Epithelial cell of prostate (primary cell): Measurements from ENCODE around the gene KCTD3.

ENCODE experiments used
- DNase-seq: peaks from one replicate; pipeline ENCODE4 v3.0.0-alpha.2; 2011; ENCODE audit warnings: low read depth, low spot score
- H3K27ac ChIP-seq: fragments of 450-650 bp; 2 replicates; pipeline ENCODE4 v1.5.1; 2017; ENCODE audit warnings: mild to moderate bottlenecking

The KCTD3 gene

DNA sequence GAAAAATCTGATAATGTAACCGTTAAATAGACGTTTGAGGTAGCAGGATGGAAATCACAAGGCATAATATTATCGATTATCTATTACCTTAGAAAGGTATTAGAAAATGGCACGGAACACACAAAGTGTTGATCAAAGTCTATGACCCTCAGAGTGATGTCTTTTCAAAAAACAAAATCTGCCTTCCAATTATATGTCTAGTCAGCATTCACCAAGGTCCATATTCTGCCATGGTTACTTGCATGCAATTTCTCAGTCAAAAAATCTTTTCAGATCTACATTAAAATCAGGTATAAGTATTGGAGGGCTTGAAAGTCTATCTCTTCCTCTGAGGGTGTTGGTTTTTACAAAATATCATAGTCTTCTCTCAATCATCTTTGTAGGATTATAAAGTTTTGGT lies 81.9 kb downstream of the KCTD3 start:
- DNase-seq, result no peak
- H3K27ac ChIP-seq, result no peak overlapping the region

DNA sequence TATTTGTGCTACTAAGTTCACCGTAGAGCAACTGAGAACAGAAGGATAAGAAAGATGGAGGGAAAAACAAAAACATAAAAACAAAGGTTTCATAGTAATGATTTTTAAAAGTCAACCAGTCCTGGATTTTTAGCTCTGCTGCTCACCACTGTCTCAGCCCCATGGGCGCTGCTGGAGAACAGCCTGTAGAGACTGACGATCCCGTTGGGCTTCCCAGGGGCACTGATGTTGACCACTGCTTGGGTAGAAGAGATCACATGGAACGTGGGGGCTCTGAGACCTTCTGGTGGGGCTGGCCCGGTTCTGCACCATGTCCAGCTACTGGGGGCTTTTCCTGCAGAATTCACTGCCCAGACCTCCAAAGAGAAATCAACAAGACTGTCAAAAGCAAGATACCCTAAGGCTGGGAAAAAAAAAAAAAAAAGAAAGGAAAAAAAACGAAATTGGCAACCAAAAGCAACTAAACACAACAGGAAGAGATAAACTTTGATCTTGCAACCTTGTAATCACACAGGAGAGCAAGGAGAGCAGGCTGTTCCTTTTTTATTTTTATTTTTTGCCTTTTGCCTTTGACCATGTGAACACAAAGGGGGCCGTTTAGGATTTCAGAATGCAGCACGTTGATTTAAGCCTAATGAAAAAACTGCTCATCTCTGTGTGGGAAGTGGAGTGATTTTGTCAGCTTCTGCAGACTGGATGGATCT lies 83.5 kb downstream of the KCTD3 start:
- H3K27ac ChIP-seq, result no peak overlapping the region
- no peak for DNase-seq

DNA sequence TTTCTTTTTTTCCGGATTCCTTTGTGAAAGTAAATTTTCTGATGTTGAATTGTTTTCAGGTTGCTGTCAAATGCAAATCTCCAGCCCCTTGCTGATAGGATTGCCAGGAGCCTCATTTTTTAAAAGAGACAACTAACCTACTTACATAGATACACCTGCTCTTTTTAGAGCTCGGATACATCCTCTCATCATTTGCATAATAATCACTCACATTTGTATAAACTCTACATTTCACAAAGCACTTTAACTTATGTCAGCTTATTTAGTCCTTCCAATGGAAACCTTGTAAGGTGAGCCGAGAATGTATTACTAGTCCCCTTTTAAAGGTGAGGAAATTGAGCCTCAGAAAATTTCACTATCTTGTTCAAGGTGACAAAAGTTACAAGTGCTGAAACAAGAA lies 84.8 kb downstream of the KCTD3 start:
- no peak overlapping the region for H3K27ac ChIP-seq

DNA sequence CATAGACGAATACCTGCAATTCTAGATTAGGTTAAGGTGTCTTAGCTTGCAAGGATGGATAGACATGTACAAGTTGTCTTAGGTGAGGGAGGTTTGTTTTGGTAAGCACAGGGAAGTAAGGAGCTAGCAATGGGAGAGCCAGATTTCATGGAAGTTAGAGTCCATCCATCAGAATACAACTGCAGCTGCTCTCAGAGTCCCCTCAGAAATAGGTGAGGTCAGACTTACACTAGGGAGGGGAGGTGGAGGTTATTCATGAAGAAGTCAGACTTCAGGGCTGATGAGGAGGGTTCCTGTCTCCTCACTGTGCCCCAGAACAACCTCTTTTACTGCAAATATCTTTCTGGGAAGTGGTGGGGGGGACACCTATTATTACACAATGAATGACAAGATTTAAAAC lies 85.3 kb downstream of the KCTD3 start:
- no peak overlapping the region for H3K27ac ChIP-seq
- DNase-seq, result no peak

More for the DNA sequence above, 84.8 kb downstream of the KCTD3 start:
- no peak for DNase-seq

DNA sequence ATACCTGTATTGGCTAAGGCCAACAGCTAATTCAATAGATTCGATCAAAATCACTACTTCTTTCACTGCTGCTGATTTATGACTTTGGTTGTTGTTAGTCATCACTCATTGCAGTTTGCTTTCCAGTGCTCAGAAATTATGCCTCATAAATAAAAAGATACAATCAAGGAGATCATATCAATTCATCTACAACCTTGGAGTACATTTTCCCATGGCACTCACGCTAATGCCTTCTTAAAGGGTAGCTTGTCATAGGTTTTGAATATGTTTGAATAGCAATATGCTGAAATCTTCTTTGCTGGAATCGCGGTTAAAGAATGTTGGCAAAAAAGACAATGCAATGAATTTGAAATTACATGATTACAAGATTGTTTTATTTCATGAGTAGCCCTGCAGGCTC lies 89.9 kb downstream of the KCTD3 start:
- DNase-seq, result no peak
- H3K27ac ChIP-seq, result no peak overlapping the region

DNA sequence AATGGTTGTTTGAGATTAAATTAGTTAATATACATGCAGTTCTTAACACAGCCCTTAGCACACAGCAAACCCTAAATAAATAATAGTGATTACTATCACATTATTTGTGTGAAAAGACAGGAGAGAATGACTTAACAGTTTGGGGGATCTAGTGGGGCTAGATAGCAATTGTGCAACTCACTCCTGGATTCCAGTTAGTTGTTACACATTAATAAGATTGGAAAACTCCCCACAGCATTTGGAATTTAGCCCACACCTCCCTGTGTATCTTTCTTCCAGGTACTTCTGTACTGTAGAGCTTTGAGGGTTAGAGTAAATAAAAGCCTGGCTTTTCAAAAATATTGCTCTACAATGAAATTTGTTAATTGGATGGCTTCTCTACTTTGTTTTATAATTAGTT lies 93.2 kb downstream of the KCTD3 start:
- no peak for DNase-seq
- no peak overlapping the region for H3K27ac ChIP-seq

DNA sequence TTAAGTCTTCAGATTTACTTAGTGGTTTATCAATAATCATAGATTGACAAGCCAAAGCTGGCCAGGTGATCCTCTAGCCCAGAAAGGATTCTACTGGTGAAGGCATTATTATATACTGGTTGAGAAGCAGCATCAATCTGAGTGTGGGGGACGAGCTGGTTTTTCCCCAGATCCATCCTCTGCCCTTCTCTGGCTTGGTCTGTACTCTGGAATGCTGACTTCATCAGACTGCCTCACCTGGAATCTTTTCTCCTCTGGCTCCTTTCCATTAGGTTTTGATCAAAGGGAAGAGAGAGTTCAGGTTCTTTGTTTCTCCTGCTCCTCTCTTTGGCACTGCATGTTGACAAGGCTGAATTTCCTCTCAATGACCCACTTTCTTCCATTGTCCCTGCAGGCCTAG lies 93.9 kb downstream of the KCTD3 start:
- H3K27ac ChIP-seq, result no peak overlapping the region

DNA sequence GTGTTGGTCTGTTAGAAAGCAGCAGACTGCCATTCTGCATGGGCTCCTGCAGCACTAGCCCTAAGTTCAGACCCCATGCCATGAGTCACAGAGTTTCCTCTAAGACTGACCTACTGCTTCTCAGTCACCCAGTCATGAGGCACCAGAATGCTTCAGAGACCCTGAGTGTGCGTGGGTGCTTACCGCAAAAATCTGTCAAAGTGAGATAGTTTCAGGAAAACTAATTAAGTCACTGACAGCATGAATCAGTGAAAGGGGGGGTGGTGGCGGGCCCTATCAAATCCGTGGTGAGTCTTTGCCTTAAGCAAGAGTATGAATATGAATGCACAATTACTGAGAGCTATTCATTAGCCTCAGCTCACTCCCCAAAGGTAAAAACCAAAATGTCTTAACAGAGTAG lies 98.1 kb downstream of the KCTD3 start:
- no peak for DNase-seq
- H3K27ac ChIP-seq, result no peak overlapping the region

More for the DNA sequence above, 93.9 kb downstream of the KCTD3 start:
- DNase-seq, result no peak

DNA sequence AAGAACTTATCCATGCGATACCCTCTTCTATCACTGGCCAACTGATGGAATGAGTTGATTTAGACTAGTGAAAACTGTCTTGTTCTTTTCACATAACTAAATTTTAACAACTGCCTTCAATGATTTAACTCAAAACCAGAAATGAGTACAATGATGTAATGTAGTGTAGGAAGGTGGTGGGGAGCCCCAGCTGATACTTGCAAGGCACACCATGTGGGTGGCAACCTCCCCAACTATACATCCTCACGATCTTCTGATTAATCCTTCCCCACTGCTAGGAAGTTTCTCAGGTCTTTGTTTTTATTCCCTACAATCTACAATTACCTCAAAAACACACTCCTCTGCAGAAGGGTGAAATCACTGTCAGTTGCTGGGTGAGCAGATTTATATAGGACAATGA lies 100.7 kb downstream of the KCTD3 start:
- DNase-seq, result no peak
- no peak overlapping the region for H3K27ac ChIP-seq

DNA sequence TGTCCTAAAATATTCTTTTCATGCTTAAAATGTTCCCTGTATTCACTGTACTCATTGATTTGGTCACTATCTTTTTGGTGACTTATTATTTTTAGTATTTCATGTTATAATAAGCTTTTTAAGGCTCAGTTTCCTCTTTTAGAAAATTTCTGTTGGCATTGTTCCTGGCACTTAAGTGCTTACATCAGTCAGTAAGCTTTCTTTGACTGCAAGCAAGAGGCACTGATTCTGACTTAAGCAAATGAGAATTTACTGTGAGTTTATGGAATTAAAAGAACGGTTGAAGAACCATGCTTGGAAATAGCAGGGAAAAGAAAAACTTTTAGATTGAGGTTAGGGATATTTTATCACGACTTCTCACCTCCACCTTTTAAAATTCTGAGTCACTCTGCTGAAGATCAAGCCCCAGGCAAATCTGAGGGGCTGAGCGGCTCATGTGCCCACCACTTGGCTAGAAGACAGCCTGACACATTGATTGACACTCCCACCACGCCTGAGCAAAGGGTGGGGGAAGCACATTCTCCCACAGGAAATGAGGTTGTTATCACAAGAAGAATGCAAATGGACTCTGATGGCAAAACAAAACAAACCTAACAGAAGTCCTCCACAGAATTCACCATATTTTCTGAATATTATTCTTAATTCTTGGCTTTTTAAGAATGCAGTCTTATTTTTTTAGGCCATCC lies 102.8 kb downstream of the KCTD3 start:
- H3K27ac ChIP-seq, result no peak overlapping the region
- no peak for DNase-seq
